ENCODE measurements around the gene C1QL2.

C1QL2 gene

DNA sequence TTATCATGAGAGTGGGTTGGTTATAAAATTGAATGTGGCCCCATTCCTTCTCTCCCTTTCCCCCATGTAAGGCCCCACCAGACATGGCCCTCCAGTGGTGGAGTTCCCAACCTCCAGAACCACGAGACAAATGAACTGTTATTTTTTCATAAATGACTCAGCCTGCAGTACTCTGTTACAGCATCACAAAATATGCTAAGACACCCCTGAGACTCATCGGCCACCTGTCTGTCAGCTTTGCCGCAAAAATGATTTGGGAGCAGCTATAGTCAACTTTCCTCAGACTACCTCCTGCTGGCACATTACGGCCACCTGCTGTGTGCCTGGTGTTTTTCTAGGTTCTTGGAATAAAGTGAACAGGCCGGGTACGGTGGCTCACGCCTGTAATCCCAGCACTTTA is 21.4 kb upstream of the C1QL2 start:
- Histone ChIP-seq H3K4me3 (no peak overlapping the region), H3K27ac (no peak overlapping the region)
- TF ChIP-seq, protein P1, sequence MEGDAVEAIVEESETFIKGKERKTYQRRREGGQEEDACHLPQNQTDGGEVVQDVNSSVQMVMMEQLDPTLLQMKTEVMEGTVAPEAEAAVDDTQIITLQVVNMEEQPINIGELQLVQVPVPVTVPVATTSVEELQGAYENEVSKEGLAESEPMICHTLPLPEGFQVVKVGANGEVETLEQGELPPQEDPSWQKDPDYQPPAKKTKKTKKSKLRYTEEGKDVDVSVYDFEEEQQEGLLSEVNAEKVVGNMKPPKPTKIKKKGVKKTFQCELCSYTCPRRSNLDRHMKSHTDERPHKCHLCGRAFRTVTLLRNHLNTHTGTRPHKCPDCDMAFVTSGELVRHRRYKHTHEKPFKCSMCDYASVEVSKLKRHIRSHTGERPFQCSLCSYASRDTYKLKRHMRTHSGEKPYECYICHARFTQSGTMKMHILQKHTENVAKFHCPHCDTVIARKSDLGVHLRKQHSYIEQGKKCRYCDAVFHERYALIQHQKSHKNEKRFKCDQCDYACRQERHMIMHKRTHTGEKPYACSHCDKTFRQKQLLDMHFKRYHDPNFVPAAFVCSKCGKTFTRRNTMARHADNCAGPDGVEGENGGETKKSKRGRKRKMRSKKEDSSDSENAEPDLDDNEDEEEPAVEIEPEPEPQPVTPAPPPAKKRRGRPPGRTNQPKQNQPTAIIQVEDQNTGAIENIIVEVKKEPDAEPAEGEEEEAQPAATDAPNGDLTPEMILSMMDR (IDR thresholded peaks at IDR 0.05), result no peak
- DNase-seq (ENCODE audit: low spot score), result no peak

DNA sequence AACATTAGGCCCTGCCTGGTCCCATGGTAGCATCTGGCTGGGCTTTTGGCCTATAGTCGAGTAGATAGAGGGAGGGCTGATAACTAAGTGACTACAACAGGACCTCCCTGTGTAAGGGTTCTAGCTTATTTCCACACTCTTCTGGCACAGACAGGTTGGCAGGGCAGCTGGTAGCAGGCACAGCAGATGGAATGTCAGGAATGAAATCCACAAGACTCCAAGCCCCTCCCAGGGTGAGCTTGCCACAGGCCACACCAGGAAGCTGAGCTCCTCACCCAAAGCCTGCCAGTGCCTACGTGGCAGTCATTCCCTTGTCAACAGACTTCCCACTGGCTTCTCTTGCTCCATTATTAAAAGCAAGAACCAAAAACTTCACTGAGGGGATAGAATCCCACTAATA is 20.7 kb upstream of the C1QL2 start:
- no peak for DNase-seq (ENCODE audit: low spot score)
- Histone ChIP-seq H3K27ac (no peak overlapping the region), H3K4me3 (no peak overlapping the region)
- TF ChIP-seq, protein P1 (IDR thresholded peaks at IDR 0.05), result no peak

DNA sequence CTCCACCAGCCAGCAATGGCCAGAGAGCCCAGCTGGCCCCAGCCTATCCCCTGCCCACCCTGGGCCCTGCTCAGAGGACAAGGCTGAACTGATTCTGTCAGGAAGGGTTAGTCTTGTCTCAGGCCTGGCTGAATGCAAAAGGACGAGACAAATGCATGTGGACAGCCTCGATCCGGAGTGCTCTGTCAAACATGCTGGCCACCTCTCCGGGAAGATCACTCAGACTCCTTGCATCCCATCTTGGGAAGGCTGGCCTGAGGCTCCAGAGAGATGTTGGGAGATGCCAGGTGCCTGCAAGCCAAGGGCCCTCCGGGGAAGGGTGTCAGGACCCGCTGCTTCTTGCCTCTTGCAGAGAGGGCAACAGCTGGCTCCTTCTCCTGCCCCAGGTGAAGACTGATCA is 20.2 kb upstream of the C1QL2 start:
- DNase-seq (ENCODE audit: low spot score), result no peak
- Histone ChIP-seq H3K27ac (no peak overlapping the region), H3K4me3 (no peak overlapping the region)
- TF ChIP-seq, protein P1 (IDR thresholded peaks at IDR 0.05), result no peak

DNA sequence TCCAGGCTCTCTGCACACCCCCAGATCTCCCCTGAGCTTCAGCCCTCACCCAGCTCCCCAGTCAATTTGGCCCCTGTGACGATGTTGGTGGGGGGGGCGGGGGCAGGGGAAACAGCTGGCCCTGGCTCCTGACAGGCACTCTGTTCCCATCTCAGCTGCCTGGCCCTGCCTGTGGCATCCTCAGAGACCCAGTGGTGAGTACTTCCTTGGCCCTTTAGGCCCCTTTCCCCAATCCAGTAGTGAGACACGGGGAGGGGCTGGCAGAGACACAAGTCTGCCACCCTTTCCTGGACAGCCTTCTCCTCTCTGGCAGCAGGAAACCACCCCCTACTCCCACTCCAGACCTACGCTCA is 19.3 kb upstream of the C1QL2 start:
- Histone ChIP-seq H3K4me3 (no peak overlapping the region), H3K27ac (no peak overlapping the region)
- DNase-seq (ENCODE audit: low spot score), result no peak
- TF ChIP-seq, protein P1 (IDR thresholded peaks at IDR 0.05), result no peak

DNA sequence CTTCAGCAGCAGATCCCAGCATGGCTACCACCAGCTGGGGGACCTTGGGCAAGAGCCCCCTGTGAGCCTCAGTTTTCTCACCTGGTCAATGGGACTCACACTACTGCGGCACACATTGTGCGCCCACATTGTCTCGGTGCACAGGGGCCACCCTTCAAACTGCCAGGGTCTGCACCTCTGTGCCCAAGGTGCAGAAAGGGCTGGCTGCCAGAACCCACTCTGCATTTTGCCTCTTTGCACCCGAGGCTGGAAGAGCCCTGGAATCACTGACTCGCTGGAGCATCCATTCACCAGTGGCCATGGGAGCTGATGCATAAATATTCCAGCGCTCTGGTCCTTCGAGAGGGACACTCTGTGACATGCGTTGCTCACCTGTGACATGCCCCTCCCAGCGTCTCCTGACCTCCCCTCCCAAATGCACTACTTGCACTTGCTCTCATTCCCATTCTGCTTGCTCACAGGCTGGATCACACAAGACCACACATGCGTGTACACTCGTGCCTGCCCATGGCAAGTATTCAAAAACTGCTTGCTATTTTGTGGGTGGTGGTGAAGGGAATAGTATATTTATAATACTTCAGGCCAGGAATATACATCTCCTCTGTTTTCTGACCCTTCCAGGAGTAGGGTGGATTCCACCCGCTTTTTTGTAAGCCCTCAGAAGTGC is 18.8 kb upstream of the C1QL2 start:
- Histone ChIP-seq H3K27ac (no peak overlapping the region), H3K4me3 (no peak overlapping the region)
- DNase-seq (ENCODE audit: low spot score), result no peak
- TF ChIP-seq, protein P1 (IDR thresholded peaks at IDR 0.05), result no peak

DNA sequence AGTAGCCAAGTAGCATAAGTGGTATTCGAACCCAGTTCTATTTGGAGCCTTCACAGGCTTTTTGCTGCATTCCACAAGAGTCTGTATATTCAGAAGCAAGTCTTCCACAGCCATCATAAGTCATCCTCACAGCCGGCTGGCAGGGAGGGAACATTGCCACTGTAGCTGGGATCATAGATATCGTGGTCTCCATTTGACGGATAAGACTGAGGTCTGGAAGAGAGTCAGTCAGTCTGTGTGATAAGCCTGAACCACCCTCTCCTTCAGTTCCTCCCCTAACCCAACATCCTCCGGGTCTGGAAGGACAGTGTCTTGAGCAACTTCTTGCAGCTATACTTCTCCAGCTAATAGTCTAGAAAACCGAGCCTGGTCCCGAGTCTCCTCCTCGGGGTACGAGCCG is 17.0 kb upstream of the C1QL2 start:
- TF ChIP-seq, protein P1 (IDR thresholded peaks at IDR 0.05), result no peak
- no peak for DNase-seq (ENCODE audit: low spot score)
- Histone ChIP-seq H3K27ac (no peak overlapping the region), H3K4me3 (no peak overlapping the region)

DNA sequence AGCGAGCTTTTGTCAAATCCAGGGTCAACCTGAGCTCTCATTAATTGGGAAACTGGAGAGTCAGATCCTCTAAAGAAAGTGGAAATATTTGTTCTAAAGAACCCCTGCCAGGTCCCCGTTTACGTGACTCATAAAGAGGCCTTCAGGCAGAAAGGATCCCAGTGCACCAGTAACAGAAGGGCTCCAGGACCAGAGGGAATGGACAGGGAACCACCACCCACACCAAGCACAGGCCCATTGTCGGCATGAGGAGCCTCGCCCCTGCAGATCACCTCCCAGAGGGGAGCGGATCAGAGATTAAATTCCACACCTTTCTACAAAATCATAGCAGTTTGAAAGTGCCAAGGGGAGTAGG is 16.4 kb upstream of the C1QL2 start:
- Histone ChIP-seq H3K27ac (no peak overlapping the region), H3K4me3 (no peak overlapping the region)
- TF ChIP-seq, protein P1 (IDR thresholded peaks at IDR 0.05), result no peak
- no peak for DNase-seq (ENCODE audit: low spot score)
